H1 (cell line): ENCODE results near the gene NR4A1. TPM values are rescaled to one million over a fixed set of nuclear protein-coding genes. Genes with fewer than 3 reads are reported as not detected.

Source experiments
- CTCF ChIA-PET: fragments of 300-600 bp; sonication (Branson Sonifier 250); formaldehyde crosslinking; loops from one replicate; lab custom pipeline; 2021; ENCODE audit not compliant: partially characterized antibody; lab: Charles Lee
- POLR2A ChIA-PET: fragments of 300-600 bp; sonication (Branson Sonifier 250); formaldehyde crosslinking; loops from one replicate; lab custom pipeline; 2021; ENCODE audit warnings: inconsistent platforms; ENCODE audit not compliant: partially characterized antibody; lab: Charles Lee
- DNase-seq, 2 experiments: peaks; one replicate each; pipeline versions ENCODE4 v3.0.0 to v3.0.0-alpha.2; 2010 to 2022; ENCODE audit warnings: low spot score in 2 of 2, low read depth in 1 of 2, mixed read lengths in 1 of 2
- FAIRE-seq: peaks from 2 replicates; lab custom pipeline; 2011; peaks lifted over from hg19 to GRCh38; lab: Jason Lieb, UNC
- H2AFZ ChIP-seq: 2 replicates; pipeline ENCODE4 v1.8.1; 2012; ENCODE audit warnings: low read length, inconsistent platforms
- H2AK5ac ChIP-seq: 2 replicates; pipeline ENCODE4 v1.6.1; 2013; ENCODE audit warnings: low read depth, low read length
- H2BK120ac ChIP-seq: replicated peaks from 2 replicates; pipeline ENCODE3; 2013; ENCODE audit warnings: low read depth, low read length, inconsistent platforms
- H2BK12ac ChIP-seq: 2 replicates; pipeline ENCODE4 v1.6.1; 2013; ENCODE audit warnings: low read depth, low read length
- H2BK15ac ChIP-seq: 2 replicates; pipeline ENCODE4 v1.6.1; 2013; ENCODE audit warnings: low read length
- H2BK20ac ChIP-seq: 2 replicates; pipeline ENCODE4 v1.6.1; 2013; ENCODE audit warnings: low read length
- H2BK5ac ChIP-seq: 2 replicates; pipeline ENCODE4 v1.6.1; 2013; ENCODE audit warnings: low read depth, low read length
- H3K14ac ChIP-seq: 2 replicates; pipeline ENCODE4 v1.6.1; 2013; ENCODE audit warnings: inconsistent platforms; ENCODE audit not compliant: insufficient read length
- H3K18ac ChIP-seq: 2 replicates; pipeline ENCODE4 v1.6.1; 2013; ENCODE audit warnings: low read length; ENCODE audit errors: extremely low read depth
- H3K23ac ChIP-seq: 2 replicates; pipeline ENCODE4 v1.6.1; 2013; ENCODE audit warnings: inconsistent platforms; ENCODE audit not compliant: insufficient read length
- H3K23me2 ChIP-seq: 2 replicates; pipeline ENCODE4 v1.6.1; 2013; ENCODE audit warnings: low read depth, low read length
- H3K27ac ChIP-seq: 2 replicates; pipeline ENCODE4 v1.6.1; 2011; ENCODE audit warnings: low read depth, low read length, inconsistent platforms
- H3K27me3 ChIP-seq, 4 experiments: replicated peaks in 1 of 4; 1 replicate in 1 of 4; 2 replicates in 3 of 4; pipeline versions ENCODE4 v1.6.1 to v1.8.1; 2011 to 2013; ENCODE audit warnings: low read length in 3 of 4, mild to moderate bottlenecking in 3 of 4, inconsistent platforms in 2 of 4, mixed read lengths in 2 of 4, moderate library complexity in 1 of 4; ENCODE audit not compliant: control insufficient read depth in 3 of 4, insufficient read depth in 3 of 4; ENCODE audit errors: extremely low read depth in 1 of 4
- H3K36me3 ChIP-seq, 4 experiments: 2 replicates each; pipeline versions ENCODE4 v1.6.1 to v1.8.1; 2011 to 2013; ENCODE audit warnings: mild to moderate bottlenecking in 4 of 4, low read length in 3 of 4, moderate library complexity in 2 of 4, control low read depth in 1 of 4, inconsistent platforms in 1 of 4; ENCODE audit not compliant: insufficient read depth in 4 of 4, control insufficient read depth in 2 of 4
- H3K4ac ChIP-seq: replicated peaks from 2 replicates; pipeline ENCODE3; 2013; ENCODE audit warnings: low read length, low read depth, mixed read lengths, inconsistent platforms; ENCODE audit not compliant: insufficient read length
- H3K4me1 ChIP-seq, 4 experiments: replicated peaks in 1 of 4; 1 replicate in 1 of 4; 2 replicates in 3 of 4; pipeline versions ENCODE4 v1.6.1 to v1.8.1; 2011 to 2013; ENCODE audit warnings: low read length in 3 of 4, inconsistent platforms in 2 of 4, mixed read lengths in 1 of 4; ENCODE audit not compliant: insufficient read depth in 4 of 4, control insufficient read depth in 3 of 4
- H3K4me2 ChIP-seq, 2 experiments: 2 replicates each; pipeline versions ENCODE4 v1.6.1 to v1.8.1; 2011 to 2013; ENCODE audit warnings: low read depth in 2 of 2, low read length in 2 of 2, control low read depth in 1 of 2, inconsistent platforms in 1 of 2, mild to moderate bottlenecking in 1 of 2; ENCODE audit not compliant: insufficient read depth in 1 of 2
- H3K4me3 ChIP-seq, 4 experiments: fragments of 200-600, 300-600 bp in 1 of 4; sonication (generic), shearing (Covaris generic), sonication (Bioruptor Twin) in 1 of 4; 2 replicates each; pipeline versions ENCODE4 v1.5.1 to v1.8.1; 2011 to 2016; ENCODE audit warnings: low read length in 4 of 4, low read depth in 3 of 4, control low read depth in 2 of 4, inconsistent platforms in 2 of 4, mild to moderate bottlenecking in 2 of 4, mixed read lengths in 1 of 4, moderate library complexity in 1 of 4; ENCODE audit not compliant: insufficient read depth in 2 of 4; ENCODE audit errors: extremely low read depth in 1 of 4
- H3K56ac ChIP-seq: replicated peaks from 2 replicates; pipeline ENCODE3; 2013; ENCODE audit warnings: low read depth, mild to moderate bottlenecking, mixed read lengths, low read length, inconsistent platforms; ENCODE audit not compliant: insufficient read length
- H3K79me1 ChIP-seq: 2 replicates; pipeline ENCODE4 v1.6.1; 2013; ENCODE audit warnings: low read depth, low read length, control low read depth
- H3K79me2 ChIP-seq, 2 experiments: 2 replicates each; pipeline versions ENCODE4 v1.6.1 to v1.8.1; 2012 to 2013; ENCODE audit warnings: low read length in 2 of 2, mild to moderate bottlenecking in 2 of 2, inconsistent platforms in 1 of 2; ENCODE audit not compliant: insufficient read depth in 2 of 2, control insufficient read depth in 1 of 2
- H3K9ac ChIP-seq, 4 experiments: replicated peaks in 1 of 4; 1 replicate in 1 of 4; 2 replicates in 3 of 4; pipeline versions ENCODE4 v1.6.1 to v1.8.1; 2011 to 2013; ENCODE audit warnings: low read depth in 3 of 4, low read length in 3 of 4, control low read depth in 2 of 4, mild to moderate bottlenecking in 2 of 4, moderate library complexity in 2 of 4, inconsistent platforms in 1 of 4; ENCODE audit errors: extremely low read depth in 1 of 4
- H3K9me3 ChIP-seq, 2 experiments: 2 replicates each; pipeline versions ENCODE4 v1.6.1 to v1.8.1; 2012 to 2013; ENCODE audit warnings: mild to moderate bottlenecking in 2 of 2, moderate library complexity in 2 of 2, control low read depth in 1 of 2, inconsistent platforms in 1 of 2, low read depth in 1 of 2, low read length in 1 of 2, mixed read lengths in 1 of 2; ENCODE audit not compliant: insufficient read depth in 2 of 2
- H4K20me1 ChIP-seq, 2 experiments: replicated peaks in 1 of 2; 2 replicates each; pipeline versions ENCODE3 to v1.8.1; 2011 to 2013; ENCODE audit warnings: inconsistent platforms in 2 of 2, low read length in 2 of 2, mild to moderate bottlenecking in 1 of 2; ENCODE audit not compliant: insufficient read depth in 2 of 2, control insufficient read depth in 1 of 2
- H4K5ac ChIP-seq: 2 replicates; pipeline ENCODE4 v1.6.1; 2013; ENCODE audit warnings: low read length, low read depth, mixed read lengths, inconsistent platforms; ENCODE audit not compliant: insufficient read length
- H4K8ac ChIP-seq: 2 replicates; pipeline ENCODE4 v1.8.0; 2013; ENCODE audit warnings: mild to moderate bottlenecking, moderate library complexity, low read length, inconsistent platforms; ENCODE audit not compliant: insufficient read depth; ENCODE audit errors: extremely low read depth
- H4K91ac ChIP-seq: replicated peaks from 2 replicates; pipeline ENCODE3; 2013; ENCODE audit warnings: low read length, mixed read lengths, inconsistent platforms; ENCODE audit not compliant: insufficient read length
- EP300 ChIP-seq, 2 experiments: IDR thresholded peaks; 1 replicate in 1 of 2; 2 replicates in 1 of 2; pipeline ENCODE4 v1.6.1; 2011 to 2012; ENCODE audit warnings: low read depth in 2 of 2, low read length in 2 of 2, mild to moderate bottlenecking in 2 of 2, borderline replicate concordance in 1 of 2, inconsistent platforms in 1 of 2, moderate library complexity in 1 of 2
- POU5F1 ChIP-seq: IDR thresholded peaks from 2 replicates; pipeline ENCODE4 v1.6.1; 2011; ENCODE audit warnings: low read depth, mild to moderate bottlenecking, low read length, moderate library complexity
- WGBS, 2 experiments: shearing (Covaris generic) in 1 of 2; methylation state at CpG; one replicate each; pipeline versions ENCODE4 v1.1.6 to v1.1.7; 2013 to 2015; ENCODE audit warnings: low lambda C conversion rate in 2 of 2, mixed read lengths in 2 of 2, inconsistent platforms in 1 of 2, low coverage in 1 of 2, missing lambda C conversion rate in 1 of 2; ENCODE audit not compliant: insufficient replicate concordance in 2 of 2, insufficient coverage in 1 of 2, insufficient read length in 1 of 2; ENCODE audit errors: extremely low coverage in 1 of 2, missing lambda C conversion rate in 1 of 2; 5-methylcytosine and 5-hydroxymethylcytosine counted together
- polyA plus RNA-seq, 7 experiments: library from polyadenylated mRNA; depleted of rRNA in 3 of 7; stranded (reverse) in 5 of 7; unstranded in 2 of 7; fragments of >200 nt in 5 of 7; fragments of 200-250 nt in 2 of 7; gene quantifications; 1 replicate in 5 of 7; 2 replicates in 1 of 7; 4 replicates in 1 of 7; pipeline versions ENCODE4 v1.2.1 to v1.2.3, GENCODE V29; 2011 to 2013; ENCODE audit warnings: missing spikeins in 2 of 7, mixed read lengths in 2 of 7
- total RNA-seq: library from RNA; stranded (reverse); fragmentation: NEBNext Ultra II Directional; extraction: Animal tissue kit (Norgen Biotek cat#: 25700); gene quantifications from 2 replicates; pipeline ENCODE4 v1.2.1, GENCODE V29; 2021

Gene NR4A1
- total and polyA plus RNA-seq, 2 of the 8 experiments (the other 6 are each of a cell fraction or from before 2014, with no cell fraction given) = 18.7 to 23.3 TPM

GRCh38 chr12:52091869-52092268 is 40.6 kb downstream of the NR4A1 start:
- DNase-seq (no peak), FAIRE-seq (no peak)
- no peak overlapping the region for H4K5ac ChIP-seq
- no peak for TF ChIP-seq EP300 (IDR thresholded peaks at IDR 0.05; ENCODE audit: borderline replicate concordance in 1 of 2, low read depth in 2 of 2, low read length in 2 of 2)
- no peak for TF ChIP-seq POU5F1
- no peak overlapping the region for H2AFZ ChIP-seq
- H3K18ac ChIP-seq = no peak overlapping the region
- H3K14ac ChIP-seq = no peak overlapping the region
- no peak overlapping the region for H3K23ac ChIP-seq
- H2BK5ac ChIP-seq = no peak overlapping the region
- no peaks in the 10 kb centered on the region for H3K23me2 ChIP-seq
- H3K4me3 ChIP-seq = no peak overlapping the region
- no peak overlapping the region for H3K9ac ChIP-seq
- H3K4ac ChIP-seq = no peak overlapping the region
- no peak overlapping the region for H3K4me2 ChIP-seq
- no peaks in the 10 kb centered on the region for H3K36me3 ChIP-seq
- no peak overlapping the region for H4K91ac ChIP-seq
- ChIA-PET POLR2A (interaction anchor here (2.2 kb wide), 1 partner anchor 12 kb away, joined by 5 read pairs; the partner anchor contains the start of gene SMIM41), CTCF (interaction anchor here (0.9 to 11.5 kb wide), 7 partner anchors 9 to 88 kb away, joined by 3 to 205 read pairs (median 6); partner anchors contain the start of gene SMIM41)
- H2BK12ac ChIP-seq = no peak overlapping the region
- no peaks in the 10 kb centered on the region for H3K27me3 ChIP-seq
- H4K8ac ChIP-seq = no peak overlapping the region
- H2AK5ac ChIP-seq = no peak overlapping the region
- no peaks in the 10 kb centered on the region for H4K20me1 ChIP-seq
- H3K4me1 ChIP-seq = no peaks in the 10 kb centered on the region
- H2BK15ac ChIP-seq = no peak overlapping the region
- no peak overlapping the region for H3K56ac ChIP-seq
- H3K79me2 ChIP-seq = no peaks in the 10 kb centered on the region
- no peak overlapping the region for H2BK120ac ChIP-seq
- H3K79me1 ChIP-seq = no peaks in the 10 kb centered on the region; the same call in 1 of the 2 replicates
- no peak overlapping the region for H3K27ac ChIP-seq
- H3K9me3 ChIP-seq = no peaks in the 10 kb centered on the region
- 86% methylated on average over 8 of the region's 8 CpGs; no CpG with 5 or more reads in 1 of the 2 experiments for WGBS, 2 experiments
- H2BK20ac ChIP-seq = no peak overlapping the region
